Mesenteric fat pad (tissue), 1 donor: Measurements from ENCODE around the gene NTNG1. TPM values are rescaled to one million over a fixed set of nuclear protein-coding genes. Genes with fewer than 3 reads are reported as not detected.

Experiments
- DNase-seq: peaks from one replicate; pipeline ENCODE4 v3.0.0-alpha.2; 2020; ENCODE audit warnings: low spot score
- total RNA-seq: library from RNA; stranded (reverse); fragmentation: NEBNext Ultra II Directional; extraction: Animal tissue kit (Norgen Biotek cat#: 25700); gene quantifications from one replicate; pipeline ENCODE4 v1.2.1, GENCODE V29; 2021
- donor health status: DM: yes; HTN: yes; CAD: no.

NTNG1 gene
- total RNA-seq, 1 donor from 2014 or later: not detected

DNA sequence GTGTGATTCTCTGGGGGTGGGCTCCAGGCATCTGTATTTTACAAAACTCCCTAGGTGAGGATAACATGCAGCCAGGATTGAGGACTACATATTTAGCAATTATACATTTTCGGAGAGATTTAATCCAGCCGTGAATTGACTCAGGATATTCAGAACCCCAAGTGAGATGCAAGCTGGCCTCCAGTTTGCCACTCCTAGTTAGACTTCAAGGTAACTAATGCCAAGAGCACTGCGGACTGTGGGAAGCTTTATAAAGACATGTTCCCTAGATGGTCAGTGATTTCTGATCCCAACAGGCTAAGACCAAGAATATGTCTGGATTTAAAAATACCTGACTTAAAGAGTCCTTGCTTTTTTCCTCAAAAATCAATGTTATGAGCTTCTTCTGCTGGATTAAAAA lies 308.5 kb downstream of the NTNG1 start:
- DNase-seq: no peak

DNA sequence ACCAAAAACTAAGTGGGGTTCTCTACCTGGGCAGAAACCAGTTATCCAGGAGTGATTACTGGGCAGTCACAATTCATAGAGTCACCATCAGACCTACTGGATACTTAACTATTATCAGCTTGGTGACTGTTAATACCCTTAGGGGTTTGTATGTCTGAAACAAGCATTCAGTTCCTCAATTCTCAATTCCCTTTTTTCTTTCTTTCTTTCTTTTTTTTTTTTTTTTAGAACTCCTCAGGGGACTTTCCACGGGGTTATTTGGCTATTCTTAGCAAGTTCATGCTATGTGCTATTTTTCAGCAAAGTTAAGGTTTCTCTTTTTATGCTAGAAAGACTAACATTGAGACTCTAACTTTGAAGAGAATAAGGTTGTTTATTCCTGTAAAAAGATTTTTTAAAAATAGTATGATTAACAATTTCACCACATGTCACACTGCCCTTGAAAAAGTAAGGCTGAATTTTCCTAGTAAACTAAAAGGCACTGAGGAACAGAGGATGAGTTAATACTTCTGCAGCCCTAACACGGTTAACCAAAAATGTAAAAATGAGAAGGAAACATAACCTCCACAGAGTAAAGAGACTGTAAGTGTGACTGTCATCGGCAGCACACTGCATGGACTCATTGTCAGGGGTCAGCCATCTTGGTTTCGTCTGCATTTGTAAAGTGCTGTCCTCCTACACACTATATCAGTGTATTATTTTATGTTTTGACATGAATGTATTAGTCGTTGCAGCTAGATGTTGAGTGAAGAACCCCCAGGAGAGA lies 310.2 kb downstream of the NTNG1 start:
- DNase-seq: no peak

DNA sequence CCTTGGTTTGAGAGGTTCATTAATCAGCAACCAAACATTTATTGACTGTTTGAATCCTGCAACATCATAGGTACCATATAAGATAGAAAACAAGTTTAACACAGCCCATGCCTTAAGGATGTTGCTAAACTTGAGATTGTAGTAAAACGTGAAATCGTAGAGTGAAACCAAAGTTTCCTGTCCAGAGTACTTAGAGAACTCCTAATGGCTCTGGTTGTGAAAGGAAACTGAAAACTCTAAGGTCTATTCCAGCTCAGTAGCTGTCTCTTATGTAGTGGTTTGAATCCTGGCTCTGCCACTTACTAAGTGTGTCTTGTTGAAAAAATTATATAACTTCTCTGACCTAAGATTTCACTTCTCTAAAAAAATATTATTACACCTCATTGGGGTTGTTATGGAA lies 310.9 kb downstream of the NTNG1 start:
- DNase-seq: no peak

DNA sequence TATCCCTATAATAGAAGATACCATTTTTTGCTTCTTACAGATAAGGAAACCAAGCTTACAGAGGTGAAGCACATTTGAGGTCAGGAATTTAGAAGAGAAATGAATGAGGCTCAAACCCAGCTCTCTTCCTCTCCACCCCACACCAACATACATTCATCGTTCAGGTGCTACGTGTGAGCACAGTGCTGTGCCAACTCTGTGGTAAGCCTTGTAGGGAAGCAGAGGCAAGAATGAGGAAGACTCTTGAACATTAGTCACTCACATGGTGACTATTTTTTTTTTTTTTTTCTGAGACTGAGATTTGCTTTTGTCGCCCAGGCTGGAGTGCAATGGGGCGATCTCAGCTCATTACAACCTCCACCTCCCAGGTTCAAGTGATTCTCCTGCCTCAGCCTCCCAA lies 314.0 kb downstream of the NTNG1 start:
- no peak for DNase-seq

DNA sequence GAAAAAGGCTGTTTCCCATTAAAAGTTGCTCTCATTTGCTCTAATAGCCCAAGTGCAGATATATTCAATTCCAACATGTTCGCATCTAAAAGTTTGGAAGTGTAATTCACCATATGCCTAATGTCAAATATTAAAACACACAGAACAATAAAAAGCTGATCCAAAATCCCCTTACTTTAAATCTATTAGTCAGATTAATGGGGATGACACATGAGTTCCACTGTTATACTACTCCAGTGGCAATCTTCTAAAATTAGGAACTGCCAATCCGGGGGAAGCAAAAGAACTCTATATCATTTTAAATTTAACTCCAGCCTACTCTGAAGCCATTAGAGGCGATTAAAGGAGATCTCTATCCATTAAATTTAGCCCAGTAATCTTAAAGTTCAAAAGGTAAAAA lies 317.1 kb downstream of the NTNG1 start:
- no peak for DNase-seq

DNA sequence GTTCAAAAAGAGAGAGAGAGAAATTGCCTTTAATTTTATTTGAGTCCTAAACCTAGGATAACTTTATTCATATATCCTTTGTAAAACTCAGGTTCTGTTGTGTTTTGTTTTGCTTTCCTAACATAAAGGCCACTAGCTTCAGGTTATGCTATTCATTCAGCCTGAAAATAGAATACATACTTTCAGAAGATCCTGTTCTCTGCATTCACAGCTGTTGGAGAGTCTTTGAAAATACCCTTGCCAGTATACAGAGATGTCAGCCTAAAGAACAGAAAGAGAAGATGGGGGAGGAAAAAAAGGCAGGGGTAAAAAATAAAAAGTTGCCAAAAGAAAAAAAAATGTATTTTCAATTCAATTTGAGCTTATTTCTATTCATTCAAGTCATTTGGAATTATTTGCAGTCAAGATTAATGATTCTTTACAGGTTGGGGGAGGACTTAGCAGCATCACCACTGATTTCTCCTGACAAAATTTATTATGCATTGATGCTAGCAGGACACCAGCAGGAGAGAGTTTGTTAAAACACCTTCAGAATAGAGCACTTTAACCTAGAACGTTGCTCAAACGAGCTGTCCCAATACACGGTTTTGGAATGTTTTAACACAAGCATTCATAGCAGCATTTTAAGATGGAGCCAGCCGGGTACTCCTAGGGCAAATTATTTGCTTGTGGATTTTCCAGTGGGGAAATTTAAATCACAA lies 318.5 kb downstream of the NTNG1 start:
- no peak for DNase-seq

DNA sequence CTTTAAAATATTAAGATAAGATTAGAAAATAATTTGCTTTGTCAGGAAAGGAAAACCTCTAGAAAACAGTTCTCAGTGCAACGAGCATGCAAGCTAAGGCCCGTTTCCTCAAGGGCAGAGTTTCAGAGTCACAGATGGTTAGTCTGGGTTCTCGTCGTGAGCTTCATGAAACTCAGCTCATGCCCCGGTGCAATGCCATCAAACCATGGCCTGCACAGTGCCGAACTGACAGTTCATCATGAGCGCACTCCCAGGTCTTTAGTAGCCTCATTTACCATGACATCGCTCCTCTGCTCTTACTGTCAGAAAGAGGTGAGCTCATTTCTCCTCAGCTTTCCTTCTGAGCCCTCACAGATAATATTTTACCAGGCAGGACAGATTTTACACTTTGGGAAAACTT lies 319.2 kb downstream of the NTNG1 start:
- DNase-seq: no peak

DNA sequence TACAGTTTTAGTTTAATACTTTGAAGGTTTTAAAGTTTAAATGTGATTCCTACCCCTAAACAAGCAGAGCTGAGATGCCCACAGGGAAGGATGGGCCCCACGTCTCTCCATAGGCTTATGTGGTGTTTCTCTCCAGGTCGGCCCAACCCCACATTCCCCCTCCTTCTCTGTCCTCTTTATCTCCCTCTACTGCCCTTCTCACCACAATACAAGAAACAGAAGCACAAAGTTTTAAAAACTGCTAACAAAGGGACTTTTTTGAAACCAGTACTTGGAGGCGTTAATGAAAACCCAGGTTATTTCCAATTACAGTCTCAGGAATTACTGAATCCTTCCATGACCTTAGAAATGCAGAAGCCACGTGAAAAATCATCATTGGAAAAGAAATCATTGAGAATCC lies 324.0 kb downstream of the NTNG1 start:
- no peak for DNase-seq

DNA sequence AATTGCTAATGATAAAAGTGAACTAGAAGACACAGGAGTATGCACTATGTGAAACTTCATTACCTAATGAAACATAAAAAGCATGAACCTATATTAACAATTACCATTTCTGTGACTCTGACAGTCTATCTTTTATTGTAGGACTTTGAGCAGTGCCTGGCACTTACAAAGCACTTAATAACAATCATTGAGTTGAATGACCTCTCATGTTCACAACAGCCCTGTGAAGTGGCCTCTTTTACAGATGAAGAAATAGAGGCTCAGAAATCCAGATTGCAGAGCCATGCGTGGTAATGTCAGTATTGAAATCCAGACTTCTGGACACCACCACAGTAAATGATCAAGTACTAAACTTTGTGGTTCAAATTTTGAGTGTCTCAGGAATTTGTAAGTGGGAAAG lies 326.4 kb downstream of the NTNG1 start:
- DNase-seq: no peak

DNA sequence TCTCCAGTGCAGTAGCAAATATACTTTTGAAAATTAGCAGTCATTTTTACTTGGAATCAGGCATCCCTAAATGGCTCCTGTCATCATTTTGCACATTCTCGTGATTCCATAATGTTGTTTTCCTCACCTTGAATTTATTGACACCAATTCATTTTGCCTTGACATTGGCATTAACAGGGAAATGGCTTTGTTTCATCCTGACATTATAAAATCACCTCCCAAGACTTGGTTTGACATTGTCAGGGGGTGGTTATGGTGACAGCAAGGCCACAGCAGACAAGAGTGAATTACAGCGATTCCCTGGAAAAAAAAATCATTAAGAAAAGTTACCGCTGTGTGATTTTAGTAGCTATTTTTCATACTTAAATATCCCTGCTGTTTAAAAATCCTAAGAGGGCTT lies 327.0 kb downstream of the NTNG1 start:
- DNase-seq: no peak

DNA sequence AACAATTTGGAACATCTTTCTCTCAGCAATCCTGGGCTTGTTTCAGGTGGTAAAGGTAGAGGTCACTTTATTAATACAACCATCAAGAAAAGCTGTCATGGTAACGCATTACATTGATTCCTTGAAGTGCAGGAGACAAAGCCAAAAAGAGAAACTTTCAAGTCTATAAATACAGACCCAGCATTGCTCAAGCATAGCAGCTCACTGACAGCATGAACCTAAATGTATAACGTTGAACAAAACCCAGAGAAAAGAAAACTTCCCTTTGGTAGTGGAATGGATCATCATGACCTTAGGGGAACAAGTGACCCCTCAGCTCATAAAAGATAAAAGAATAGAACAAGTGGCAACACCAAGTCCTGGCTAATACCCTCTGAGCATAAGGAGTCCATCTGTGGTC lies 332.2 kb downstream of the NTNG1 start:
- DNase-seq: no peak

DNA sequence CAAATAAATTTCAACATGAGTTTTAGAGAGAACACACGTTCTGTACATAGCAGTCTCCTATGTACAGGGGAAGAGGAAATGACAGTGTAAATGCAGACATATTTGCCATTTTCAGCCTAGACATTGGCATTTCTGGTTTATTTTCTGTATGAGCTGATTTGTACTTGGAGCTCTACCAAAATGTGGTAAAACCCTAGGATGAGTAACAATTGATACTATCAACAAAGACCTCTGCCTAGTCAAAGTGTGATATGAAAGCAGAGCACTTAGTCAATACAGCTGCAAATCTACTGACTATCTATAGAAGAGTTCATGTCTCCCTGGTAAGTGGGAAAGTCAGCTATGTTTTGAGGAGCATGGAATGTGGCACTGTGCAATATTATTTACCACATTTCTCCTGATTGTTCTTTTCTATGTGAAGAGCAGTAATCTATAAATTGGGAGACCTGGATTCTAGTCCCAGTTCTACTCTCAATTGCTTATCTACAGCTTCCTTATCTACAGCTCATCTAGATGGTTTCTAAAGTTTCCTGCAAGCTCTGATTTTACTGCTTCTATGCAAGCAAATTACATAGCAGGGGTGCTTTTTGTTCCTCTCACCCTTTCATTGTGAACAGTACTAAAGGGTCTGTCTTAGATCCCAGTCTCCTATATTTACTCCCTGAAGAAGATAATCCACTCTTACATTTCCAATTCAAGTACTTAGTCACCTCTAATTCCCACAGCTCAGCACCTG lies 334.2 kb downstream of the NTNG1 start:
- no peak for DNase-seq

DNA sequence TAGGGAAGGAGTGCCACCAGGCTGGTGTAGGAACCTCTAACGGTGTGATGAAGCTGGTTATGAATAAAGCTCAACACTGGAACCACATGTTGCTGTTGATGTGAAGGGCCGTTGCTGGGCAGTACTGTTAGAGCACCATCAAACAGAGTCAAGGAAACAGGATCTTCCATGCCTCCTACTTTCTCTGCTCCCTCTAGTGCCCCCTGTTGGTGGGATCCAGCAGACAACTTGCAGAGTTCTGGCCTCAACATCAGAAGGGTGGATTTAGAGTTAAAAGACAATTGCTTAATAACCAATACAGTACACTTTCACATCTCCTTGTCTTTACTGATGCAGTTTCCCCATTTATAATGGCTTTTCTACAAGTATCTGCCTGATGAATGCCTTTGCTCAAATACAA lies 336.4 kb downstream of the NTNG1 start:
- no peak for DNase-seq

DNA sequence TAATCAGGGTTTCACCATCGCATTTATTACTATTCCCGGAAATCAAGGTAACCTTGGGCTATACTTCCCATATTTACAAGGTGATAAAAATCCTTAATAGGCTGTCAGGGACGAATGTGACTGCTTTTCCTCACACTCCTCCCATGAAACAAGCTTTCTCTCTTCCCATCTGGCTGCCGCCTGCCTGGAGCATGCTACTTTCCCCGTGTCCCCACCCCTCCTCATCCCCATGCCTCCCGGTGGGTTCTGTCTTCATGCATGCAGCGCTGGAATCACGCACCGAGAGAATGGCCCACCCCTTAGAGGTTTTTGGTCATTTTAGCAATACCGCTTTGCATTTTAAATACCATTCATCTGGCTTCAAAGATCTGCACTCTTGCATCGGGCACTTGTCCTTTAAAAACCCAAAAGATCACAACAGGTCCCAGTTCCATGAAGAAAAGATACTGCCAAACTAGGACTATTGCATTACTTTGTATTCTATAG lies 339.1 kb downstream of the NTNG1 start:
- no peak for DNase-seq

DNA sequence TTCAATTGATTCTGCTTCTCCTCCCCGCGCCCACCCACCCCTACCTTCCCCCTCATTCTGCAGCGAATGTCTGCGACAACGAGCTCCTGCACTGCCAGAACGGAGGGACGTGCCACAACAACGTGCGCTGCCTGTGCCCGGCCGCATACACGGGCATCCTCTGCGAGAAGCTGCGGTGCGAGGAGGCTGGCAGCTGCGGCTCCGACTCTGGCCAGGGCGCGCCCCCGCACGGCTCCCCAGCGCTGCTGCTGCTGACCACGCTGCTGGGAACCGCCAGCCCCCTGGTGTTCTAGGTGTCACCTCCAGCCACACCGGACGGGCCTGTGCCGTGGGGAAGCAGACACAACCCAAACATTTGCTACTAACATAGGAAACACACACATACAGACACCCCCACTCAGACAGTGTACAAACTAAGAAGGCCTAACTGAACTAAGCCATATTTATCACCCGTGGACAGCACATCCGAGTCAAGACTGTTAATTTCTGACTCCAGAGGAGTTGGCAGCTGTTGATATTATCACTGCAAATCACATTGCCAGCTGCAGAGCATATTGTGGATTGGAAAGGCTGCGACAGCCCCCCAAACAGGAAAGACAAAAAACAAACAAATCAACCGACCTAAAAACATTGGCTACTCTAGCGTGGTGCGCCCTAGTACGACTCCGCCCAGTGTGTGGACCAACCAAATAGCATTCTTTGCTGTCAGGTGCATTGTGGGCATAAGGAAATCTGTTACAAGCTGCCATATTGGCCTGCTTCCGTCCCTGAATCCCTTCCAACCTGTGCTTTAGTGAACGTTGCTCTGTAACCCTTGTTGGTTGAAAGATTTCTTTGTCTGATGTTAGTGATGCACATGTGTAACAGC lies 339.9 kb downstream of the NTNG1 start:
- no peak for DNase-seq

DNA sequence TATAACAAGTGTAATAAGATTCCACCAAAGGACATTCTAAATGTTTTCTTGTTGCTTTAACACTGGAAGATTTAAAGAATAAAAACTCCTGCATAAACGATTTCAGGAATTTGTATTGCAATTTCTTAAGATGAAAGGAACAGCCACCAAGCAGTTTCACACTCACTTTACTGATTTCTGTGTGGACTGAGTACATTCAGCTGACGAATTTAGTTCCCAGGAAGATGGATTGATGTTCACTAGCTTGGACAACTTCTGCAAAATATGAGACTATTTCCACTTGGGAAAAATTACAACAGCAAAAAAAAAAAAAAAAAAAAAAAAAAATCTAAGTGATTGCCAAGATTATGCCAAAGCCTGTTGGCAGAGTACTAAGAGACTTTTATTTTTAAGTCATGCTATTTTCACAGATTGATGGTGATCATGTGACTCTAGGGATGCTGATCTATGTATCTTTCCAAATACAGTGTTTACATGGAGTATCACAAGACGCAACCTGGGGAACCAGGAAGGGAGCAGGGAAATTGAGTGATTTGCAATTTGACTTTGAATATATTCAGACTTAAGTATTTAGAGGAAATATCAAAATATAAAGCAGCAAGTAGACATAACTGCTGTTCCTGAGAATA lies 341.0 kb downstream of the NTNG1 start:
- DNase-seq: no peak

DNA sequence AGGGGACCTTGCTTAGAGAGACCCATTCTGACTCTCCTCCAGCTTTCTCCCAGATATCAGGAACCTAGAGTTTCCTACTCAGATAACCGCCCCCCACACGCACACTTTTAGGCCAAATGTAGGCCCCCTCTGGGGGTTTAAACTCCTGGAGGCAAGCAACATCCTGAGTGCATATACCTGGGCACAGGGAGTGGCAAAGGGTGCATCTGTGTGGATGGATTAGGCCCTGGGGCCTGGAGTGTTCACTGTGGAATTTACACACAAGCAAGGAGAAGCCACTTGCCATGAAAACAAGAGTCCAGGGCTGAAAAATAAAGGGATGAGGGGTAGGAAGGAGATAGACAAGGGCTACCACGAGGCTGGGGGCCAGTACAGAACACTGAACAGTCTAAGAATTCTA lies 343.1 kb downstream of the NTNG1 start:
- DNase-seq: no peak

DNA sequence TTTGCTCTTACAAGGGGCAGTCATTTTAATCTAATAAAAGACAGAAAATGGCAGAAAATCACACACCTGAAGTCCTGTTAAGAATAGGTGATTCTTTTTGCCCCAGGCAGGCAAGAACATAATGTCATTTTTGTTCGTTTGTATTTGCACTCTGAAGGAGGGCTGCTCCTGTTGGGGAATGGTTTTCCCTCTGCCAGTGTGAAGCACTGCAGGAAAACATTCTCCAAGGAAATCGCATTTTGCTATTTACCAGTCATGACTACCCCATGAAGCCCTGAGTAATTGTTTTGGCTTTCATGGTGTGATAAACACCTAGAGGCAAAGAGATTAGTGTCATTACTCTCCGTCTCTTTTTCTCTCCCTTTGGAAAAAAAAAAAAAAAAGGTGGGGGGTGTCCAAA lies 345.5 kb downstream of the NTNG1 start:
- DNase-seq: no peak

DNA sequence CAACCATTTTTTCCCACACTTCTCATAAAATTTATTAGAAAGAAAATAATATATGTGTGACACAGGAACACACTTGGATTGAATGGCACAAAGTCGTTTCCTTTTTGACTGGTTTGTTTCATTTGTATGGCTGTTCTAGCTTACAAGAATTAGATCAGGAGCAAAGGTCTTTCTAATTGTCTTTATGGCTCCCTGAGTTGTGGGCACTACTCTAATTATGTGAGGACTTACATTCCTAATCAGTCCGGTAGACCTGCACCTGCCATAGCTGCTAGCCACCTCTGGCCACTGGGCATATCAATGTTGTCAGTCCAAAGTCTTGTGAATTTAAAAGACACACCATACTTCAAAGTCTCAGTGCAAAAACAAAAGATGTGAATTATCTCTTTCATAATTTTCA lies 346.7 kb downstream of the NTNG1 start:
- DNase-seq: no peak

DNA sequence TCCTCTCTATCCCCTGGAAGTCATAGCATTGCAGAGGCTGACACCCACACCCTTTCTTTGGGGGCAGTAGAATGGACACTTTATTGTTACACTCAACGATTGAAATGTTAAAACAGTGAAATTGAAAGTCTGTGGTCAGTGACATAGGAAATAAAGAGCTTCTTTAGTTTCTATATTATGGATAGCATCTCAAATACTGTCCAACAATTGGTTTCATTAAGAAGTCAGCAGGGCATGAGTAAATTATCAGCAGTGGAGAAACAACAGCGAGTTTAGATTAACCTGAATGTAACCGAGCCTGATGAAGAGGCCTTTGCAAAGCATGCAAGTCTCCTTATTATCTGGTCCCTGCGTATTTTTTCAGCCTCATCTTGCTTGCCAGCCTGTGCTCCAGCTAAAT lies 350.7 kb downstream of the NTNG1 start:
- DNase-seq: no peak
